ENCODE measurements around the gene PSMD13.

PSMD13 gene

DNA sequence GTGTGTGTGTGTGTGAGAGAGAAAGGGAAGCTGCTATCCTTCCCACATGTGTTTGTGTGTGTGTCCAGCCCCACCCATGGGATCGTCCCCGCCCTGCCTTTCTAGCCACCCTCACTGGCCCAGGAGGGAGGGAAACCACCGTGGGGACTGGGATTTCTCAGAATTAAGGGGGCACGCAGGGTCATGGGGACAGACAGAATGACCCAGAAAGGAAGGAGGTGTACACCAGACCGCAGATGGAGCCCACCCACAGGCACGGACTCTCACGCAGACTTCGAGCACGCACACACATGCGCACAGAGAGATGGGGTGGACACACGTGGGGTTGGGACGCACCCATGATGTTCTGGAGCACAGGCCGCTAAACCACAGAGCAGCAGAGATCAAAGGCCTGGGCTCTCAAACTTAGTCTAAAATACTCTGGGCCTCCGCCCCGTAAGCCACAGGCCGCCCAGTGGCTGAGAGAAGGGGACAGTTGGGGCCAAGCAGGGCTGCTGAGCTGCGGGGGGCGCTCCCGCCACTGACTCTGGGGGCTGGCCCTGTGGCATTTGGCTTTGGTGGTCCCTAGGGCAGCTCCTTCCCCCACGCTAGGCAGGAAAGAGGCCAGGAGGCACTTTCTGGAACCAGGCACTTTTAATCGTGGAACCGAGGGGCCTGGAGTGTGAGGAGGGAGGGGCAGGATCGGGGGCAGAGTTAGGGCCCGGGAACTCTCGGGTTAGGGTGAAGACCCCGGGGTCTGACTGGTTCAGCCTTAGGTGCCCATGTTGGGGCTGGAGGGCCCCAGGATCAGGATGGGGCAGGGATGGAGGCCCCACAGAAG is 61.0 kb downstream of the PSMD13 start:
- TF ChIP-seq, protein P1, sequence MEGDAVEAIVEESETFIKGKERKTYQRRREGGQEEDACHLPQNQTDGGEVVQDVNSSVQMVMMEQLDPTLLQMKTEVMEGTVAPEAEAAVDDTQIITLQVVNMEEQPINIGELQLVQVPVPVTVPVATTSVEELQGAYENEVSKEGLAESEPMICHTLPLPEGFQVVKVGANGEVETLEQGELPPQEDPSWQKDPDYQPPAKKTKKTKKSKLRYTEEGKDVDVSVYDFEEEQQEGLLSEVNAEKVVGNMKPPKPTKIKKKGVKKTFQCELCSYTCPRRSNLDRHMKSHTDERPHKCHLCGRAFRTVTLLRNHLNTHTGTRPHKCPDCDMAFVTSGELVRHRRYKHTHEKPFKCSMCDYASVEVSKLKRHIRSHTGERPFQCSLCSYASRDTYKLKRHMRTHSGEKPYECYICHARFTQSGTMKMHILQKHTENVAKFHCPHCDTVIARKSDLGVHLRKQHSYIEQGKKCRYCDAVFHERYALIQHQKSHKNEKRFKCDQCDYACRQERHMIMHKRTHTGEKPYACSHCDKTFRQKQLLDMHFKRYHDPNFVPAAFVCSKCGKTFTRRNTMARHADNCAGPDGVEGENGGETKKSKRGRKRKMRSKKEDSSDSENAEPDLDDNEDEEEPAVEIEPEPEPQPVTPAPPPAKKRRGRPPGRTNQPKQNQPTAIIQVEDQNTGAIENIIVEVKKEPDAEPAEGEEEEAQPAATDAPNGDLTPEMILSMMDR (IDR thresholded peaks at IDR 0.05): no peak

DNA sequence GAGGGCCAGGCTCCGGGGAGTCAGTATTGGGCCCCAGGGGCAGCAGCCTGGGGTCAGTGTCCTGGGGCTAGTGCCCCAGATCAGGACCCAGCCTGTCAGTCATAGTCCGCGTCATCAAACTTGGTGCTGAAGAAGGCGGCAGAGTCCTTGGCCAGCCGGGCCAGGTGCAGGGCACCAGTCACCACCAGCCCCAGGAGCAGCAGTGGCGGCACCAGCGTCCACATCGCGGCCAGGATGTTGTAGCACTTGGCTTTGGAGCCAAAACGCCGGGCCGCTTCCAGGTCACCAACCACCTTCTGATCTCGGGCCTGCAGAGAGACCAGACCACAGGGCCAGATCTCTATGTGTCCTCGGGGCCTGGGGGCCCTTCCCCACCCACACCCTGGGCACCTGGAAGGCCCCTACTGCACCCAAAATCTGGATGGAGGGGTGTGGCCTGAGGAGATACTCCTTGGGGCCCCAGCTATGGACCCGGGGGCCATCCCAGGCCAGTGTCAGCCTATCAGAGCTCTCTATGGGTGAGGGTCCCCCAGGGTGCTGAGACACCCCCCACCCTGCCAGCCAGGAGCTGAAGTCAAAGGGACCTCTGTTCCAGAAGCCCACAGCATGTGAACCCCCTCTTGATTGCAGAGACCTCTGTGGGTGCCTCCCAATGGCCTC is 61.8 kb downstream of the PSMD13 start:
- TF ChIP-seq, protein P1 (IDR thresholded peaks at IDR 0.05): no peak

DNA sequence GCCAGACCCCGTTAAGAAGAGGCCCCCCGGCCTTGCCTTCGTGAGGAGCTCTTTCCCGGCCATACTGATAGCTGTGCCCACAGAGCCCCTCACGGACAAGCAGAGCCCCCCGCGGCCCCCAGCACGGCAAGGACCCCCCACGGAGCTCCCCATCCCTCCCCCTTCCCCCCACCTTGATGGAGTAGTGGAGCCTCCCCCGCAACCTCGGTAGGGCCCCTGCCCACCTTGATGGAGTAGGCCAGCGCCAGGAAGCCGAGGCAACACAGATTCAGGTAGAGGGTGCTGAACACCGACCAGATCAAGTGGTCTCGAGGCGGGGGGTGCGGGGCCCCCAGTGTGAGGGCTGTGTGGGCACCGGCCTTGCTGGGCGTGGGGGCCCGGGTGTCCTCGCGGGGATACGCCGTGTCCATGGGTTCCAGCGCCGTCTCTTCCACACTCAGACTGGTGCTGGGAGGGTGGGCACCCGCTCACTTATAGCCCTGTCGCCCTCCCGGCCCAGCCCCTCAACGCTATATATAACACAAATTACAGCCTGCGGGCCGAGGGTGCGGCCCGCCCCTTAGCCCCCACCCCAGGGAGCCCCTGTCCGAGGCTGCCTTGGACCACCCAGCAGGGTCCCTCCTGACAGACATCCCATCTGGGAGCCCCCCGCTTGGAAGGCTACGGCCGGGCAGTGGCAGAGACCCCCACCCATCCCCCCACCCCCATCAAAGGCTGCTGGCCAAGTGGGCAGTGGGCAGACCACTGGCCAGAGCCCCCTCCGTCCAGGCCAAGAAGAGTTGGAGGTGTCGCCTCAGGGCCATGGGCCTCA is 62.5 kb downstream of the PSMD13 start, which contains the start of gene IFITM5:
Gene IFITM5, minus strand, starts transcription at position 446 of the 811 bp plus-strand sequence. Its CDS starts 36 bp downstream, at position 410.
- TF ChIP-seq, protein P1 (IDR thresholded peaks at IDR 0.05): no peak

DNA sequence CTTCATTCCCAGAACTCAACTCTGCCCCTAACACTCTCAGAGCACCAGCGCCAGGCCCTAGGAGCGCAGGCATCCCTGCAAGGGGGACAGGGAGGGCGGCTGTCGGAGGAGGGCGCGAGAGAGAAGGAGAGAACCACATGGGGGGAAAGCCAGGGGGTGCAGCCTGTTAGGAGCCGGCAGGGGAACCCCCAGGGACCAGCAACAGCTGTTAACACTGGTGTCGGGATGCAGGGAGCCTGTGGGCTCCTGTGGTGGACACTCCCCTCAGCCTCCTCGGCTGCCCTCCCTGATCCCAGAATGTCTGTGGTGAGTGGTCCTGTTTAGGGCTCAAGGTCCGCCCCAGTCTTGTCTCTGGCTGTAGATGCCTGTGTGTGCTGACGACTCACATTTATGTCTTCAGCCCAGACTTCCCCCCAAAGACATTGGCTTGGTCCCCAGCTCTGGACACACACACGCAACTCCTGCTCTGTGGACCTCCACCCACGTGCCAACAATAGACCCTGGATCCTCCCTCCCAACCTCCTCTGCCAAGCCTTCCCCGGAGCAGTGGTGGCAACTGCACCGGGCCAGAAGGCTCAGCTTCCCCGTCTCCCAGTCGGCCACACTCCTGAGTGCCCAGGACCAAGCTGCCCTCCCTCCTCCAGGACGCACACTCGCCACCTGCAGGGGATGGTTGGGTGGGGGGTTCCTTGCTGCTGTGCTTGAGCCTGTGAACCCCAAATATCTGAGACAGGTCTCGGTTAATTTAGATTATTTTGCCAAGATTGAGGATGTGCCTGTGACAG is 63.4 kb downstream of the PSMD13 start:
- TF ChIP-seq, protein P1 (IDR thresholded peaks at IDR 0.05): no peak
